Upper lobe of left lung (tissue), 6 donors: ENCODE data around the gene HPN. TPM values are rescaled to one million over a fixed set of nuclear protein-coding genes. Genes with fewer than 3 reads are reported as not detected.
"Not testable (repeated sequence)": the region's sequence is repeated elsewhere in the genome, so short reads cannot be mapped to it uniquely, and the experiment has no call there.

Experiments used
- ATAC-seq, 2 donors: fragments of 200-7000 bp; cut with Tn5 transposase; one replicate each; pipeline ENCODE4 v1.9.1; 2022; ENCODE audit warnings: mild to moderate bottlenecking in 2 of 2, moderate library complexity in 2 of 2; ENCODE audit not compliant: low FRiP score in 2 of 2
- DNase-seq, 2 donors: peaks; one replicate each; pipeline ENCODE4 v3.0.0-alpha.2; 2019 to 2020
- H3K27ac ChIP-seq, 4 donors: fragments of 200-600 bp; sonication (generic); one replicate each; pipeline ENCODE4 v1.5.1; 2016 to 2019
- H3K27me3 ChIP-seq, 4 donors: fragments of 200-600 bp; sonication (generic); one replicate each; pipeline ENCODE4 v1.5.1; 2017 to 2019
- H3K36me3 ChIP-seq, 4 donors: fragments of 200-600 bp; sonication (generic); one replicate each; pipeline ENCODE4 v1.5.1; 2016 to 2019
- H3K4me1 ChIP-seq, 4 donors: fragments of 200-600 bp; sonication (generic); one replicate each; pipeline ENCODE4 v1.5.1; 2018 to 2019
- H3K4me3 ChIP-seq, 4 donors: fragments of 200-600 bp; sonication (generic); one replicate each; pipeline ENCODE4 v1.5.1; 2017 to 2019; ENCODE audit warnings: mild to moderate bottlenecking in 2 of 4, moderate library complexity in 1 of 4
- H3K9me3 ChIP-seq, 4 donors: fragments of 200-600 bp; sonication (generic); one replicate each; pipeline ENCODE4 v1.5.1; 2018 to 2019
- EP300 ChIP-seq, 4 donors: sonication (generic); formaldehyde crosslinking; IDR thresholded peaks; one replicate each; pipeline ENCODE4 v1.5.1; 2017; ENCODE audit warnings: antibody characterized with exemption in 4 of 4, control low read depth in 2 of 4
- POLR2A ChIP-seq, 4 donors: fragments of 450-650 bp; IDR thresholded peaks; one replicate each; pipeline ENCODE4 v1.5.1; 2016 to 2017; ENCODE audit warnings: antibody characterized with exemption in 4 of 4, mild to moderate bottlenecking in 2 of 4
- POLR2AphosphoS5 ChIP-seq, 2 donors: sonication (generic); formaldehyde crosslinking; IDR thresholded peaks; one replicate each; pipeline ENCODE4 v1.5.1; 2017; ENCODE audit warnings: antibody characterized with exemption in 2 of 2
- WGBS, 2 donors: methylation state at CpG; one replicate each; pipeline ENCODE4 v1.1.5; 2017 to 2018; 5-methylcytosine and 5-hydroxymethylcytosine counted together
- total RNA-seq, 6 donors: library from RNA; depleted of rRNA in 4 of 6; stranded (reverse); fragments of >200 nt in 4 of 6; gene quantifications; one replicate each; pipeline versions ENCODE4 v1.1.0 to v1.2.1, GENCODE V29; 2016 to 2021
- TF ChIP-seq, protein P1 (sequence below), 6 experiments: fragments of 450-650 bp in 4 of 6; fragments of 200-600 bp in 2 of 6; sonication (generic) in 2 of 6; IDR thresholded peaks; one replicate each; pipeline ENCODE4 v1.5.1; 2016 to 2019; ENCODE audit warnings: antibody characterized with exemption in 6 of 6
- donor health status: DM: no; HTN: no; CAD: no; lungs with moderate emphysema.
- donor health status: DM: no; HTN: yes; CAD: no; lungs with severe emphysema.

The HPN gene
- total RNA-seq, 6 donors from 2014 or later: 15.9 to 54.5 (median 41.1) TPM

DNA sequence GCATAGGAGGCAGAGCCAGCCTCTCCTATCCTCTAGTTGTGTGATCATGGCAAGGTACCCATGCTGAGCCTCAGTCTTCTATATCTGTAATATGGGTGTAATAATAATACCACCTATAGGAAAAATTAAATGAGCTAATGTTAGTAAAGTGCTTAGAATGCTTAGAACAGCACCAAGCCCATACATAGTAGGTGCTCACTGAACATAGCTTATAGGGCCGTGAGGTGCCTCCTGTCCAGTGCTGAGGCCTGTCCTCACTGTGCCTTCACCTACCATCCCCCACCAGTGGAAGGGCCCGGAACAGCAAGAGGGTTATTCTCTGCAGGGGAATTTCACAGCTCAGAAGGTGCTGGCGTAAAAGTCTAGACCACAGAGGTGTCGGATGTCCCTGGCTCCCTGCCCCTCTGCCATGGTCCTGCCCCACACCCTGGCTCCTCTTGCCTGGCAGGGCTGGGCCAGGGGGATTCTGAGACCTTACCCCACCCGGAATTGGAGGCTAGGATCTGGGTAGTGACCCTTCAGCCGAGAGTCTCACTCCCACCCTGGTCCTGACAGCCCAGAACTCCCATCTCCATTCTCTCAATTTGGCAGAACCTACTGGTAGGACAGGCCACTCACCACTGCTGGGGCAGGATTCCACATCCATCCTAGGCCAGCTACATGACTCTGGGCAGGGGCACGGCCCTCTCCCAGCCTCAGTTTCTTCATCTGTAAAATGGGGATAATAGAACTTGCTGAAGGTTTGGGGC, 13.5 kb upstream of the HPN start:
- WGBS, 2 donors: 79 to 84% methylated on average over 3 to 7 of the region's 7 CpGs
- no peak for ATAC-seq

DNA sequence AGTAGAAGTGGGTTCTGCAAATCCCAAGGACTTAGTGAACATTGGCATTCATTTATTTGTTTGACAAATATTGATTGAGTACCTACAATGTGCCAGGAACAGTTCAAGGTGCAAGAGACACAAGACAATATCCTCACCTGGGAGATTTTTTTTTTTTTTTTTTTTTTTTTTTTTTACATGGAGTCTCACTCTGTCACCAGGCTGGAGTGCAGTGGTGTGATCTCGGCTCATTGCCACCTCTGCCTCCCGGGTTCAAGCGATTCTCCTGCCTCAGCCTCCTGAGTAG, 13.0 kb upstream of the HPN start:
- not testable (repeated sequence) for DNase-seq, H3K27me3 ChIP-seq, ATAC-seq, H3K9me3 ChIP-seq, H3K4me3 ChIP-seq, H3K27ac ChIP-seq
- 81 to 93% methylated on average over 3 of the region's 3 CpGs for WGBS, 2 donors
- peaks cover 13 to 25% (median 17%) of the 10 kb centered on the region in 4 donors for H3K4me1 ChIP-seq
- H3K36me3 ChIP-seq: peaks cover 21 to 50% (median 45%) of the 10 kb centered on the region in 4 donors

More for the DNA sequence above, 13.5 kb upstream of the HPN start:
- peaks cover 0 to 6% (median 0%) of the 10 kb centered on the region in 4 donors for H3K27me3 ChIP-seq
- H3K9me3 ChIP-seq: no peaks in the 10 kb centered on the region
- peaks cover 25 to 55% (median 50%) of the 10 kb centered on the region in 4 donors for H3K36me3 ChIP-seq
- TF ChIP-seq, protein P1, sequence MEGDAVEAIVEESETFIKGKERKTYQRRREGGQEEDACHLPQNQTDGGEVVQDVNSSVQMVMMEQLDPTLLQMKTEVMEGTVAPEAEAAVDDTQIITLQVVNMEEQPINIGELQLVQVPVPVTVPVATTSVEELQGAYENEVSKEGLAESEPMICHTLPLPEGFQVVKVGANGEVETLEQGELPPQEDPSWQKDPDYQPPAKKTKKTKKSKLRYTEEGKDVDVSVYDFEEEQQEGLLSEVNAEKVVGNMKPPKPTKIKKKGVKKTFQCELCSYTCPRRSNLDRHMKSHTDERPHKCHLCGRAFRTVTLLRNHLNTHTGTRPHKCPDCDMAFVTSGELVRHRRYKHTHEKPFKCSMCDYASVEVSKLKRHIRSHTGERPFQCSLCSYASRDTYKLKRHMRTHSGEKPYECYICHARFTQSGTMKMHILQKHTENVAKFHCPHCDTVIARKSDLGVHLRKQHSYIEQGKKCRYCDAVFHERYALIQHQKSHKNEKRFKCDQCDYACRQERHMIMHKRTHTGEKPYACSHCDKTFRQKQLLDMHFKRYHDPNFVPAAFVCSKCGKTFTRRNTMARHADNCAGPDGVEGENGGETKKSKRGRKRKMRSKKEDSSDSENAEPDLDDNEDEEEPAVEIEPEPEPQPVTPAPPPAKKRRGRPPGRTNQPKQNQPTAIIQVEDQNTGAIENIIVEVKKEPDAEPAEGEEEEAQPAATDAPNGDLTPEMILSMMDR (IDR thresholded peaks at IDR 0.05): no peak
- TF ChIP-seq POLR2AphosphoS5 (IDR thresholded peaks at IDR 0.05) (no peak), POLR2A (IDR thresholded peaks at IDR 0.05) (no peak), EP300 (IDR thresholded peaks at IDR 0.05) (no peak)
- DNase-seq: no peak
- H3K4me1 ChIP-seq: peaks cover 13 to 30% (median 18%) of the 10 kb centered on the region in 4 donors
- no peak overlapping the region for H3K27ac ChIP-seq
- H3K4me3 ChIP-seq: no peak overlapping the region

DNA sequence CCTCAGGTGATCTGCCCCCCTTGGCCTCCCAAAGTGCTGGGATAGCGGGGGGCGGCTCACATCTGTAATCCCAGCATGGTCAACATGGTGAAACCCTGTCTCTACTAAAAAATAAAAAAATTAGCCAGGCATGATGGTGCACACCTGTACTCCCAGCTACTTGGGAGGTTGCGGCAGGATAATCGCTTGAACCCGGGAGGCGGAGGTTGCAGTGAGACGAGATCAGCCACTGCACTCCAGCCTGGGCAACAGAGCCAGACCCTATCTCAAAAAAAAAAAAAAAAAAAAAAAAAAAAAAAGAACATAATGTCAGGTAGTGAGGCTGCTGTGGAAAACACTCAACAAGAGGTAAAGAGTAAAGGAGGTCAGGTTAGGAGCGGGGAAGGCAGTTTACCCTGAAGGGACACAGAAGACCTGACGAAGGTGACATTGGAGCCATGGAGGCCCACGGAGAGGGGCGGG, 12.2 kb upstream of the HPN start:
- 76 to 77% methylated on average over 11 of the region's 11 CpGs for WGBS, 2 donors

DNA sequence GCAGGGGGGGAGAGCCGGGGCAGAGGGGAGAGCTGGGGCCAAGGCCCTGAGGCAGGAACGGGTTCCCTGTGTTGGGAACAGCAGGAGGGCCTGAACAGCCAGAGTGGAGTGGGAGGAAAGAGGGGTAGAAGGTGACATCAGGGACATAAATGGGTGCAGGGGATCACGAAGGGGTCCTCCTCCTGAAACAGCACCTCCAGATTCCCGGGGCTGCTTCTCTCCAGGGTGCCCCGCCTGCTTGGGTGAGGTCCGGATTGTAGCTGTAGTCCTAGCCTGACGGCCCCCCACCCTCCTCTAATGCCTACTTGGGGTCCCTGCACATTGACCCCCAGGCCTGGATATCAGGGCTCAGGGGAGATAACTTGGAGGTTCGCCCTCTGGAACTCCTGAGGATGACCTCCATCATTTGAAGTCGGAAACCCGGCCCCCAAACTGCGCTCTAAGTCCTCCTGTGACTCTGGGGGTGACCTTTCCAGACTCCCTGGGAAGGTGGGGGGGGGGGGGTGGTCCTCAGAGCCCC, 11.7 kb upstream of the HPN start:
- H3K27me3 ChIP-seq: peaks cover 0 to 6% (median 0%) of the 10 kb centered on the region in 4 donors
- DNase-seq (no peak), ATAC-seq (no peak)
- peak overlapping the region in 1 of 4 donors; percentile 52 for H3K27ac ChIP-seq
- peaks cover 10 to 48% (median 34%) of the 10 kb centered on the region in 4 donors for H3K36me3 ChIP-seq
- no peak for TF ChIP-seq EP300 (IDR thresholded peaks at IDR 0.05)
- H3K4me1 ChIP-seq: peaks cover 13 to 25% (median 17%) of the 10 kb centered on the region in 4 donors
- 29 to 36% methylated on average over 10 to 11 of the region's 11 CpGs for WGBS, 2 donors
- peak overlapping the region in 3 of 4 donors; percentile 60 to 64 (median 61) for H3K4me3 ChIP-seq
- no peaks in the 10 kb centered on the region for H3K9me3 ChIP-seq

More for the DNA sequence above, 12.2 kb upstream of the HPN start:
- Histone ChIP-seq H3K4me1 (peaks cover 13 to 25% (median 17%) of the 10 kb centered on the region in 4 donors), H3K36me3 (peaks cover 13 to 50% (median 39%) of the 10 kb centered on the region in 4 donors)
- not testable (repeated sequence) for DNase-seq, H3K27ac ChIP-seq, H3K9me3 ChIP-seq, H3K27me3 ChIP-seq, ATAC-seq, H3K4me3 ChIP-seq

DNA sequence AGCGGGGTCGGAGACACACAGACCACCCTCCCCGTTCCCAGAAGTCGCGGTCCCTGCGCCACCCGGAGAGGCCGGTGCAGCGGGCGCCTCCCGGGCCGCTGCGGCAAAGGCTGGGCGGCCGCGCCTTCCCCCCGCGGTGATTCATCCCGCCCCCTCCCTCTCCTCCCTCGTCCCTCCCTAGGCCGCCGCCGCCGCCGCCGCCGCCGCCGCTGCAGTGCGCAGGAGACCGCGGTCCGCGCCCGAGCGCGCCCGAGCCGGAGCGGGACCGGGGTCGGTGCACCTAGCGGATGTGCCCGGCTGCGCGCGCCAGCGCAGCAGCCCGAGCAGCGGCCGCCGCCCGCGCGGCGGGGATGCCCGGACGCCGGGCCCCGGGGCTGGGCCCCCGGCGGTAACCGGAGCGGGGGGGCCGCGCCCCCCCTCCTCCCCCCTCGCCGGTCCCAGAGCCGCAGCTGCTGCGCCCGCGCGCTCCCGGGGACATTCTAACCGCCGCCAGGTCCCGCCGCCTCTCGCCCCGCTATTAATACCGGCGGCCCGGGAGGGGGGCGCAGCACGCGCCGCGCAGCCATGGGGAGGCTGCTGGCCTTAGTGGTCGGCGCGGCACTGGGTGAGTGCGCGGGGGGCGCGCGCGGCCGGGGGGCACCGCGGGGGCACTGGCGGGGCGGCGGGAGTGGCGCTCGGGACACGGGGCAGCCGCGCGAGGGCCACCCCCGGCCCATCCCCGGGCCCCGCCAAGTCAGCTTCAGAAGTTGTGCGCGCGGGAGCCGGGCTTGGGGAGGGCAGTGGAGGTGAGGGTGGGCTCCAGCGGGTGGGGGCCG, 11.1 kb upstream of the HPN start, which contains the start of gene SCN1B:
TSS of gene SCN1B (plus strand) at position 214 of the 815 bp plus-strand sequence. CDS start at position 565, 351 bp downstream.
- DNase-seq: peak; percentile 62 to 95
- no peaks in the 10 kb centered on the region for H3K9me3 ChIP-seq
- peaks cover 0 to 6% (median 0%) of the 10 kb centered on the region in 4 donors for H3K27me3 ChIP-seq
- TF ChIP-seq, protein P1 (IDR thresholded peaks at IDR 0.05): peak in 3 of 6 experiments; percentile 5 to 37 (median 22)
- TF ChIP-seq EP300 (IDR thresholded peaks at IDR 0.05): no peak
- peak in 1 of 2 donors; percentile 87 for ATAC-seq
- 0% methylated on average over 30 of the region's 118 CpGs; no CpG with 5 or more reads in 1 of the 2 donors for WGBS, 2 donors
- H3K4me1 ChIP-seq: peaks cover 13 to 25% (median 17%) of the 10 kb centered on the region in 4 donors
- H3K36me3 ChIP-seq: peaks cover 10 to 41% (median 28%) of the 10 kb centered on the region in 4 donors
- peak within 1 kb of the TSS in 1 of 4 donors; percentile 52 for H3K27ac ChIP-seq
- peak within 1 kb of the TSS; percentile 60 to 64 (median 60) for H3K4me3 ChIP-seq
